K562 (cell line): ENCODE data around the gene GNG3. TPM values are rescaled to one million over a fixed set of nuclear protein-coding genes. Genes with fewer than 3 reads are reported as not detected.

Experiments used
- BMI1 ChIP-seq: fragments of 150-350 bp; IDR thresholded peaks from 2 replicates; pipeline ENCODE4 v1.6.1; 2014; ENCODE audit warnings: low read length
- C11orf30 ChIP-seq: fragments of 450-650 bp; IDR thresholded peaks from 2 replicates; pipeline ENCODE4 v1.6.1; 2016; ENCODE audit warnings: low read depth, mild to moderate bottlenecking
- FOXA1 ChIP-seq: fragments of 450-650 bp; IDR thresholded peaks from 2 replicates; pipeline ENCODE4 v1.6.1; 2016; ENCODE audit warnings: mild to moderate bottlenecking, borderline replicate concordance
- HBP1 ChIP-seq: fragments of 450-650 bp; formaldehyde crosslinking; IDR thresholded peaks from 2 replicates; pipeline ENCODE4 v1.4.0; 2022; ENCODE audit warnings: missing genetic modification characterization
- KLF1 ChIP-seq: fragments of 450-650 bp; IDR thresholded peaks from 2 replicates; pipeline ENCODE4 v1.6.1; 2016; ENCODE audit warnings: missing genetic modification characterization, missing compliant biosample characterization
- MAX ChIP-seq: sonication (generic); formaldehyde crosslinking; IDR thresholded peaks from 2 replicates; pipeline ENCODE4 v1.9.0; 2022; ENCODE audit warnings: mild to moderate bottlenecking, missing genetic modification reagents
- PHF8 ChIP-seq: fragments of 200-600 bp; sonication (generic); IDR thresholded peaks from 2 replicates; pipeline ENCODE4 v1.6.1; 2012; ENCODE audit warnings: mixed run types, mild to moderate bottlenecking, inconsistent platforms, low read length, moderate library complexity, borderline replicate concordance
- POLR2G ChIP-seq: fragments of 200-400 bp; formaldehyde crosslinking; IDR thresholded peaks from 2 replicates; pipeline ENCODE4 v1.6.1; 2017; ENCODE audit warnings: low read depth, mild to moderate bottlenecking, antibody characterized with exemption, low read length, moderate library complexity
- PREB ChIP-seq: sonication (generic); formaldehyde crosslinking; IDR thresholded peaks from 2 replicates; pipeline ENCODE4 v1.8.1; 2023; ENCODE audit warnings: mild to moderate bottlenecking, missing genetic modification reagents
- RBBP5 ChIP-seq: fragments of 200-600 bp; sonication (generic); IDR thresholded peaks from 2 replicates; pipeline ENCODE4 v1.6.1; 2012; ENCODE audit warnings: borderline replicate concordance, mild to moderate bottlenecking, low read length, control low read depth, inconsistent platforms; ENCODE audit not compliant: insufficient read depth, poor library complexity, severe bottlenecking
- RBM34 ChIP-seq: fragments of 200-400 bp; formaldehyde crosslinking; IDR thresholded peaks from 2 replicates; pipeline ENCODE4 v1.6.1; 2018; ENCODE audit warnings: low read length, borderline replicate concordance; ENCODE audit not compliant: insufficient read depth
- YY1 ChIP-seq, 3 experiments: IDR thresholded peaks; 2 replicates each; pipeline ENCODE4 v1.6.1; 2011; ENCODE audit warnings: low read length in 2 of 3, mild to moderate bottlenecking in 2 of 3, moderate library complexity in 2 of 3, borderline replicate concordance in 1 of 3, control low read depth in 1 of 3, low read depth in 1 of 3; ENCODE audit not compliant: insufficient read depth in 3 of 3, insufficient replicate concordance in 2 of 3, control insufficient read depth in 1 of 3, insufficient read length in 1 of 3; ENCODE audit errors: extremely low read depth in 1 of 3
- ZNF184 ChIP-seq: sonication (generic); formaldehyde crosslinking; IDR thresholded peaks from 2 replicates; pipeline ENCODE4 v1.5.0; 2020; ENCODE audit warnings: missing genetic modification reagents
- ZNF263 ChIP-seq: sonication (generic); formaldehyde crosslinking; IDR thresholded peaks from 2 replicates; pipeline ENCODE4 v1.8.0; 2022; ENCODE audit warnings: mild to moderate bottlenecking, missing genetic modification reagents, borderline replicate concordance
- ZNF3 ChIP-seq: fragments of 250-450 bp; sonication (Bioruptor Pico); IDR thresholded peaks from 2 replicates; pipeline ENCODE4 v1.5.0; 2021; ENCODE audit warnings: mild to moderate bottlenecking, moderate library complexity
- ZNF511 ChIP-seq: sonication (generic); formaldehyde crosslinking; IDR thresholded peaks from 2 replicates; pipeline ENCODE4 v1.8.0; 2022; ENCODE audit warnings: mild to moderate bottlenecking, missing genetic modification reagents
- ZNF586 ChIP-seq: fragments of 450-650 bp; formaldehyde crosslinking; conservative IDR thresholded peaks from 2 replicates; pipeline ENCODE4 v1.4.0; 2020; ENCODE audit warnings: mild to moderate bottlenecking, moderate library complexity
- ZNF695 ChIP-seq: fragments of 450-650 bp; formaldehyde crosslinking; IDR thresholded peaks from 2 replicates; pipeline ENCODE4 v1.4.0; 2020; ENCODE audit warnings: mild to moderate bottlenecking, moderate library complexity
- polyA plus RNA-seq, 8 experiments: library from polyadenylated mRNA; depleted of rRNA in 4 of 8; stranded (reverse) in 5 of 8; unstranded in 3 of 8; fragments of >200 nt; fragmentation: Nextera tagmentation in 2 of 8; fragmentation: Illumina TruSeq in 1 of 8; extraction: Ambion mirVana in 2 of 8; extraction: Trizol in 1 of 8; gene quantifications; 2 replicates each; pipeline versions ENCODE4 v1.2.1 to v1.2.3, GENCODE V29; 2011 to 2014; ENCODE audit warnings: inconsistent platforms in 1 of 8, missing spikeins in 1 of 8
- total RNA-seq, 7 experiments: library from RNA; depleted of rRNA in 6 of 7; stranded (reverse); fragments of >200 nt in 6 of 7; fragmentation: Illumina TruSeq in 2 of 7; extraction: Trizol in 2 of 7; gene quantifications; 2 replicates each; pipeline versions ENCODE4 v1.2.1 to v1.2.3, GENCODE V29; 2011 to 2021; ENCODE audit warnings: low replicate concordance in 1 of 7
- TF ChIP-seq, protein P1 (sequence below): fragments of 450-650 bp; IDR thresholded peaks from 2 replicates; pipeline ENCODE4 v1.6.1; 2016; ENCODE audit warnings: low read depth, mild to moderate bottlenecking, moderate library complexity
- TF ChIP-seq, protein P2 (sequence below): fragments of 250-450 bp; sonication (Bioruptor Pico); IDR thresholded peaks from 2 replicates; pipeline ENCODE4 v1.5.0; 2021

GNG3 gene
- total and polyA plus RNA-seq, 9 of the 15 experiments (the other 6 are each of a cell fraction or from before 2014, with no cell fraction given): 0.07 TPM; not detected in 8

- TF ChIP-seq HBP1 (CRISPR knock-in tag) (peak; percentile 29; the same call in 1 of the 2 replicates), POLR2G (peak; percentile 84), BMI1 (peak; percentile 75), ZNF184 (CRISPR knock-in tag) (no peak), YY1 (IDR thresholded peaks at IDR 0.05; ENCODE audit: borderline replicate concordance in 1 of 3, control insufficient read depth in 1 of 3, extremely low read depth in 1 of 3, insufficient read depth in 3 of 3, insufficient read length in 1 of 3, insufficient replicate concordance in 2 of 3, low read depth in 1 of 3, low read length in 2 of 3) (peak in 1 of 3 experiments; percentile 12), C11orf30 (0 out of 2 replicates have a peak, but pooled peaks have one; percentile 13), PHF8 (peak; percentile 73; the same call in 1 of the 2 replicates), ZNF263 (CRISPR knock-in tag) (peak; percentile 60; the same call in 1 of the 2 replicates), RBM34 (0 out of 2 replicates have a peak, but pooled peaks have one; percentile 49), ZNF511 (CRISPR knock-in tag) (peak; percentile 70), ZNF3 (peak; percentile 67; the same call in 1 of the 2 replicates), ZNF695 (CRISPR knock-in tag) (0 out of 2 replicates have a peak, but pooled peaks have one; percentile 24), KLF1 (no peak), RBBP5 (peak; percentile 64), ZNF586 (CRISPR knock-in tag) (0 out of 2 replicates have a peak, but pooled peaks have one; percentile 28), MAX (peak; percentile 46), FOXA1 (no peak), PREB (no peak)
- TF ChIP-seq, protein P1, sequence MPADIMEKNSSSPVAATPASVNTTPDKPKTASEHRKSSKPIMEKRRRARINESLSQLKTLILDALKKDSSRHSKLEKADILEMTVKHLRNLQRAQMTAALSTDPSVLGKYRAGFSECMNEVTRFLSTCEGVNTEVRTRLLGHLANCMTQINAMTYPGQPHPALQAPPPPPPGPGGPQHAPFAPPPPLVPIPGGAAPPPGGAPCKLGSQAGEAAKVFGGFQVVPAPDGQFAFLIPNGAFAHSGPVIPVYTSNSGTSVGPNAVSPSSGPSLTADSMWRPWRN: no peak
- TF ChIP-seq, protein P2, sequence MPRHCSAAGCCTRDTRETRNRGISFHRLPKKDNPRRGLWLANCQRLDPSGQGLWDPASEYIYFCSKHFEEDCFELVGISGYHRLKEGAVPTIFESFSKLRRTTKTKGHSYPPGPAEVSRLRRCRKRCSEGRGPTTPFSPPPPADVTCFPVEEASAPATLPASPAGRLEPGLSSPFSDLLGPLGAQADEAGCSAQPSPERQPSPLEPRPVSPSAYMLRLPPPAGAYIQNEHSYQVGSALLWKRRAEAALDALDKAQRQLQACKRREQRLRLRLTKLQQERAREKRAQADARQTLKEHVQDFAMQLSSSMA: peak; percentile 69; the same call in 1 of the 2 replicates
Measured at GRCh38 chr11:62705880-62706849, 1.3 kb upstream of the GNG3 start (continued).
